HepG2 (cell line): ENCODE data around the gene MTX1. TPM values are rescaled to one million over a fixed set of nuclear protein-coding genes. Genes with fewer than 3 reads are reported as not detected.
A peak's percentile ranks its signal among the peaks of the same experiment; 100 is the strongest.

Experiments used
- ATAD3A ChIP-seq: sonication (generic); formaldehyde crosslinking; IDR thresholded peaks from 2 replicates; pipeline ENCODE4 v1.4.0; 2020; ENCODE audit warnings: missing genetic modification reagents
- GTF2F1 ChIP-seq: fragments of 150-350 bp; IDR thresholded peaks from 2 replicates; pipeline ENCODE4 v1.6.1; 2014; ENCODE audit warnings: low read length
- KDM4B ChIP-seq: sonication (generic); formaldehyde crosslinking; IDR thresholded peaks from 2 replicates; pipeline ENCODE4 v1.4.0; 2020; ENCODE audit warnings: missing genetic modification reagents
- NCOA2 ChIP-seq: sonication (generic); formaldehyde crosslinking; IDR thresholded peaks from 2 replicates; pipeline ENCODE4 v1.8.0; 2022; ENCODE audit warnings: inconsistent platforms
- PCBP2 ChIP-seq: fragments of 200-400 bp; formaldehyde crosslinking; optimal IDR thresholded peaks from 2 replicates; pipeline ENCODE3; 2018; ENCODE audit warnings: low read length, low read depth; ENCODE audit not compliant: poor library complexity, severe bottlenecking
- SMAD3 ChIP-seq: sonication (generic); formaldehyde crosslinking; IDR thresholded peaks from 2 replicates; pipeline ENCODE4 v1.4.0; 2020; ENCODE audit warnings: missing genetic modification reagents
- SP1 ChIP-seq, 2 experiments: fragments of 450-650 bp in 1 of 2; sonication (generic) in 1 of 2; formaldehyde crosslinking in 1 of 2; IDR thresholded peaks; 2 replicates each; pipeline versions ENCODE4 v1.4.0 to v1.6.1; 2016 to 2020; ENCODE audit warnings: missing genetic modification reagents in 1 of 2
- STAG1 ChIP-seq: sonication (generic); formaldehyde crosslinking; IDR thresholded peaks from 2 replicates; pipeline ENCODE4 v1.4.0; 2020; ENCODE audit warnings: missing genetic modification reagents
- ZBTB1 ChIP-seq: sonication (generic); formaldehyde crosslinking; IDR thresholded peaks from 2 replicates; pipeline ENCODE4 v1.4.0; 2020; ENCODE audit warnings: missing genetic modification reagents, borderline replicate concordance
- ZNF24 ChIP-seq: fragments of 450-650 bp; IDR thresholded peaks from 2 replicates; pipeline ENCODE4 v1.6.1; 2017; ENCODE audit warnings: antibody characterized with exemption, mild to moderate bottlenecking
- ZNF335 ChIP-seq: sonication (generic); formaldehyde crosslinking; IDR thresholded peaks from 2 replicates; pipeline ENCODE4 v1.4.0; 2020; ENCODE audit warnings: missing genetic modification reagents
- ZNF614 ChIP-seq: IDR thresholded peaks from 2 replicates; pipeline ENCODE4 v1.6.1; 2018; ENCODE audit warnings: missing biosample characterization, missing genetic modification reagents, inconsistent platforms, borderline replicate concordance
- ZNF816 ChIP-seq: sonication (generic); formaldehyde crosslinking; IDR thresholded peaks from 2 replicates; pipeline ENCODE4 v1.8.0; 2022; ENCODE audit warnings: missing genetic modification reagents, mild to moderate bottlenecking, borderline replicate concordance
- ZNF841 ChIP-seq: sonication (generic); formaldehyde crosslinking; IDR thresholded peaks from 2 replicates; pipeline ENCODE4 v1.8.1; 2023; ENCODE audit warnings: missing genetic modification reagents, borderline replicate concordance
- polyA plus RNA-seq, 8 experiments: library from polyadenylated mRNA; depleted of rRNA in 3 of 8; stranded (reverse) in 7 of 8; unstranded in 1 of 8; fragments of >200 nt; fragmentation: Illumina TruSeq in 4 of 8; extraction: Trizol in 4 of 8; gene quantifications; 2 replicates each; pipeline versions ENCODE4 v1.2.1 to v1.2.3, GENCODE V29; 2011 to 2016; ENCODE audit warnings: low read depth in 4 of 8, missing spikeins in 1 of 8, mixed read lengths in 1 of 8; ENCODE audit not compliant: insufficient read depth in 1 of 8
- total RNA-seq, 5 experiments: library from RNA; depleted of rRNA; stranded (reverse); fragments of >200 nt; fragmentation: Illumina TruSeq; extraction: Trizol; gene quantifications; 2 replicates each; pipeline ENCODE4 v1.2.3, GENCODE V29; 2016; ENCODE audit warnings: low read depth in 1 of 5
- TF ChIP-seq, protein P1 (sequence below), 2 experiments: IDR thresholded peaks; 2 replicates each; pipeline ENCODE4 v1.6.1; 2011 to 2012; ENCODE audit warnings: low read length in 2 of 2, borderline replicate concordance in 1 of 2, low read depth in 1 of 2, mild to moderate bottlenecking in 1 of 2, moderate library complexity in 1 of 2
- TF ChIP-seq, protein P2 (sequence below): sonication (generic); formaldehyde crosslinking; IDR thresholded peaks from 2 replicates; pipeline ENCODE4 v1.4.0; 2020; ENCODE audit warnings: missing genetic modification reagents, borderline replicate concordance
- TF ChIP-seq, protein P3 (sequence below), 2 experiments: fragments of 450-650 bp in 1 of 2; sonication (generic) in 1 of 2; formaldehyde crosslinking; IDR thresholded peaks; 2 replicates each; pipeline versions ENCODE4 v1.5.0 to v1.8.0; 2020 to 2022; ENCODE audit warnings: mild to moderate bottlenecking in 1 of 2, missing genetic modification reagents in 1 of 2
- TF ChIP-seq, protein P4 (sequence below): sonication (generic); formaldehyde crosslinking; conservative IDR thresholded peaks from 2 replicates; pipeline ENCODE4 v1.8.0; 2022; ENCODE audit warnings: low read depth, missing genetic modification reagents

Gene MTX1
- total and polyA plus RNA-seq, 2 of the 13 experiments (the other 11 are each of a cell fraction or from before 2014, with no cell fraction given) = 64.5 to 72.6 TPM

DNA sequence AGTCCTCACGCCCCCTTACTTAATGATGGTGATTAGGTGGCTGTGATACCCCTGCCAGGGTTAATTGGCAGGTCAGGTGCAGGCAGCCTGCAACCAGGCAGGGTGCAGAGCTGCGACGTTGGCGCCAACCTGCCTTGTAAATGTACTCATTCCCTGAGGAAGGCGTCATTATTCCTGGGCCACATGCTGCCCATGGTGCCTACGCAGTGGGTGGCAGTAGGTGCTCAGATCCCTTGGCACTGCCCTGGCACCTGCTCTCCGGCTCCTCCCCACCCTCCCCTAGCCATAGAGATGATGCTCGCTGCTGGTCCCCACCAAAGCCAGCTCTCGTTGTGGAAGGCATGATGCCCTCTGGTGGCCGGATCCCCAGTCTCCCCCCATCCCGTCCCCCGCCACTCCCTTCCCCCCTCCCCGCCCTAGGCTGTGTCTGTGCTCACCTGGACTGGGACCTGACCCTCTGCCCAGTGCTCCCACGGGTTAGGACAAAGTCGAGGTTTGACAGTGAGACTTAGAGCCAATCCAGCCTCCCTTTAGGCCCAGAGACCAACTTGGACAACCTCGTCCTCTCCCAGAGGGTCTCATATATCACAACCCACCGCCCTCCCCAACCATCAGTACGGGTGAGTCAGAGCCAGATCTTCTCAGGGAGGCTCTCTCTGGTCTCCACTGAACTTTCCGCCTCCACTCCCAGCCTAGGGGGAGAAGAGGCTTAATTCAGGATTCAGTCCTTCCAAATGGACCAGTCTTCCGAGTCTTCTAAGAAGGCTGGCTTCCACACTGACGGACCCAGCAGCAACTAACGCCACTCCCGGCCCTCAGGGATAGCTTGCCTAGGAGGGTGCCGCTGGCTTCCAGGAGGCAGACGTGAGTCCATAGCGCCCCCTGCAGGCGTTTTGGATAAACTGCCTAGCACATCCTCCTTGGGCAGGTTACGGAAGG lies 41.1 kb upstream of the MTX1 start (continued):
- TF ChIP-seq, protein P1, sequence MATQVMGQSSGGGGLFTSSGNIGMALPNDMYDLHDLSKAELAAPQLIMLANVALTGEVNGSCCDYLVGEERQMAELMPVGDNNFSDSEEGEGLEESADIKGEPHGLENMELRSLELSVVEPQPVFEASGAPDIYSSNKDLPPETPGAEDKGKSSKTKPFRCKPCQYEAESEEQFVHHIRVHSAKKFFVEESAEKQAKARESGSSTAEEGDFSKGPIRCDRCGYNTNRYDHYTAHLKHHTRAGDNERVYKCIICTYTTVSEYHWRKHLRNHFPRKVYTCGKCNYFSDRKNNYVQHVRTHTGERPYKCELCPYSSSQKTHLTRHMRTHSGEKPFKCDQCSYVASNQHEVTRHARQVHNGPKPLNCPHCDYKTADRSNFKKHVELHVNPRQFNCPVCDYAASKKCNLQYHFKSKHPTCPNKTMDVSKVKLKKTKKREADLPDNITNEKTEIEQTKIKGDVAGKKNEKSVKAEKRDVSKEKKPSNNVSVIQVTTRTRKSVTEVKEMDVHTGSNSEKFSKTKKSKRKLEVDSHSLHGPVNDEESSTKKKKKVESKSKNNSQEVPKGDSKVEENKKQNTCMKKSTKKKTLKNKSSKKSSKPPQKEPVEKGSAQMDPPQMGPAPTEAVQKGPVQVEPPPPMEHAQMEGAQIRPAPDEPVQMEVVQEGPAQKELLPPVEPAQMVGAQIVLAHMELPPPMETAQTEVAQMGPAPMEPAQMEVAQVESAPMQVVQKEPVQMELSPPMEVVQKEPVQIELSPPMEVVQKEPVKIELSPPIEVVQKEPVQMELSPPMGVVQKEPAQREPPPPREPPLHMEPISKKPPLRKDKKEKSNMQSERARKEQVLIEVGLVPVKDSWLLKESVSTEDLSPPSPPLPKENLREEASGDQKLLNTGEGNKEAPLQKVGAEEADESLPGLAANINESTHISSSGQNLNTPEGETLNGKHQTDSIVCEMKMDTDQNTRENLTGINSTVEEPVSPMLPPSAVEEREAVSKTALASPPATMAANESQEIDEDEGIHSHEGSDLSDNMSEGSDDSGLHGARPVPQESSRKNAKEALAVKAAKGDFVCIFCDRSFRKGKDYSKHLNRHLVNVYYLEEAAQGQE (IDR thresholded peaks at IDR 0.05; ENCODE audit: borderline replicate concordance in 1 of 2, low read depth in 1 of 2, low read length in 2 of 2) = no peak
- TF ChIP-seq STAG1 = peak; percentile 98
- peak; percentile 17; the same call in 1 of the 2 replicates for TF ChIP-seq ZNF614
- no peak for TF ChIP-seq SP1 (IDR thresholded peaks at IDR 0.05)
- no peak for TF ChIP-seq SP1 (CRISPR knock-in tag; IDR thresholded peaks at IDR 0.05)
- TF ChIP-seq ZNF841 (CRISPR knock-in tag) = no peak
- TF ChIP-seq ZNF816 (CRISPR knock-in tag) = no peak
- TF ChIP-seq, protein P2, sequence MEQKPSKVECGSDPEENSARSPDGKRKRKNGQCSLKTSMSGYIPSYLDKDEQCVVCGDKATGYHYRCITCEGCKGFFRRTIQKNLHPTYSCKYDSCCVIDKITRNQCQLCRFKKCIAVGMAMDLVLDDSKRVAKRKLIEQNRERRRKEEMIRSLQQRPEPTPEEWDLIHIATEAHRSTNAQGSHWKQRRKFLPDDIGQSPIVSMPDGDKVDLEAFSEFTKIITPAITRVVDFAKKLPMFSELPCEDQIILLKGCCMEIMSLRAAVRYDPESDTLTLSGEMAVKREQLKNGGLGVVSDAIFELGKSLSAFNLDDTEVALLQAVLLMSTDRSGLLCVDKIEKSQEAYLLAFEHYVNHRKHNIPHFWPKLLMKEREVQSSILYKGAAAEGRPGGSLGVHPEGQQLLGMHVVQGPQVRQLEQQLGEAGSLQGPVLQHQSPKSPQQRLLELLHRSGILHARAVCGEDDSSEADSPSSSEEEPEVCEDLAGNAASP (CRISPR knock-in tag) = peak; percentile 42; the same call in 1 of the 2 replicates
- TF ChIP-seq ZBTB1 = no peak
- TF ChIP-seq NCOA2 = no peak
- TF ChIP-seq ZNF335 = peak; percentile 29; the same call in 1 of the 2 replicates
- TF ChIP-seq, protein P3, sequence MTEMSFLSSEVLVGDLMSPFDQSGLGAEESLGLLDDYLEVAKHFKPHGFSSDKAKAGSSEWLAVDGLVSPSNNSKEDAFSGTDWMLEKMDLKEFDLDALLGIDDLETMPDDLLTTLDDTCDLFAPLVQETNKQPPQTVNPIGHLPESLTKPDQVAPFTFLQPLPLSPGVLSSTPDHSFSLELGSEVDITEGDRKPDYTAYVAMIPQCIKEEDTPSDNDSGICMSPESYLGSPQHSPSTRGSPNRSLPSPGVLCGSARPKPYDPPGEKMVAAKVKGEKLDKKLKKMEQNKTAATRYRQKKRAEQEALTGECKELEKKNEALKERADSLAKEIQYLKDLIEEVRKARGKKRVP (CRISPR knock-in tag; IDR thresholded peaks at IDR 0.05) = no peak
- no peak for TF ChIP-seq GTF2F1
- peak; percentile 62; the same call in 1 of the 2 replicates for TF ChIP-seq SMAD3 (CRISPR knock-in tag)
- TF ChIP-seq ZNF24 = no peak
- TF ChIP-seq, protein P4, sequence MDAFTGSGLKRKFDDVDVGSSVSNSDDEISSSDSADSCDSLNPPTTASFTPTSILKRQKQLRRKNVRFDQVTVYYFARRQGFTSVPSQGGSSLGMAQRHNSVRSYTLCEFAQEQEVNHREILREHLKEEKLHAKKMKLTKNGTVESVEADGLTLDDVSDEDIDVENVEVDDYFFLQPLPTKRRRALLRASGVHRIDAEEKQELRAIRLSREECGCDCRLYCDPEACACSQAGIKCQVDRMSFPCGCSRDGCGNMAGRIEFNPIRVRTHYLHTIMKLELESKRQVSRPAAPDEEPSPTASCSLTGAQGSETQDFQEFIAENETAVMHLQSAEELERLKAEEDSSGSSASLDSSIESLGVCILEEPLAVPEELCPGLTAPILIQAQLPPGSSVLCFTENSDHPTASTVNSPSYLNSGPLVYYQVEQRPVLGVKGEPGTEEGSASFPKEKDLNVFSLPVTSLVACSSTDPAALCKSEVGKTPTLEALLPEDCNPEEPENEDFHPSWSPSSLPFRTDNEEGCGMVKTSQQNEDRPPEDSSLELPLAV = no peak
- no peak for TF ChIP-seq ATAD3A
- no peak for TF ChIP-seq PCBP2
- no peak for TF ChIP-seq KDM4B (CRISPR knock-in tag)
